ENCODE measurements around the gene MPL. TPM values are rescaled to one million over a fixed set of nuclear protein-coding genes. Genes with fewer than 3 reads are reported as not detected.

The MPL gene
- total RNA-seq, 1 donor from 2014 or later = not detected

- Mint-ChIP-seq H3K27ac (ENCODE audit: unreplicated experiment) (no peak overlapping the region), H3K4me3 (ENCODE audit: unreplicated experiment) (no peak overlapping the region), H3K9me3 (ENCODE audit: unreplicated experiment) (peaks cover 7% of the 10 kb centered on the region), H3K4me1 (ENCODE audit: low read depth, unreplicated experiment) (peaks cover 4% of the 10 kb centered on the region), H3K36me3 (ENCODE audit: low read depth, unreplicated experiment) (peaks cover 3% of the 10 kb centered on the region), H3K27me3 (ENCODE audit: low read depth, unreplicated experiment) (peaks cover 27% of the 10 kb centered on the region)
- H4K20me1 ChIP-seq (ENCODE audit: insufficient read depth, low read length) = no peaks in the 10 kb centered on the region
- no peaks in the 10 kb centered on the region for H3K36me3 ChIP-seq (ENCODE audit: insufficient read depth, low read length)
- H3K27ac ChIP-seq (ENCODE audit: low read depth, low read length) = no peak overlapping the region
- H3K27me3 ChIP-seq (ENCODE audit: insufficient read depth, low read length) = no peaks in the 10 kb centered on the region
- no peak overlapping the region for H3K4me2 ChIP-seq (ENCODE audit: low read length)
- no peak for TF ChIP-seq EZH2 (IDR thresholded peaks at IDR 0.05; ENCODE audit: insufficient read depth, low read length)
- TF ChIP-seq, protein P1, sequence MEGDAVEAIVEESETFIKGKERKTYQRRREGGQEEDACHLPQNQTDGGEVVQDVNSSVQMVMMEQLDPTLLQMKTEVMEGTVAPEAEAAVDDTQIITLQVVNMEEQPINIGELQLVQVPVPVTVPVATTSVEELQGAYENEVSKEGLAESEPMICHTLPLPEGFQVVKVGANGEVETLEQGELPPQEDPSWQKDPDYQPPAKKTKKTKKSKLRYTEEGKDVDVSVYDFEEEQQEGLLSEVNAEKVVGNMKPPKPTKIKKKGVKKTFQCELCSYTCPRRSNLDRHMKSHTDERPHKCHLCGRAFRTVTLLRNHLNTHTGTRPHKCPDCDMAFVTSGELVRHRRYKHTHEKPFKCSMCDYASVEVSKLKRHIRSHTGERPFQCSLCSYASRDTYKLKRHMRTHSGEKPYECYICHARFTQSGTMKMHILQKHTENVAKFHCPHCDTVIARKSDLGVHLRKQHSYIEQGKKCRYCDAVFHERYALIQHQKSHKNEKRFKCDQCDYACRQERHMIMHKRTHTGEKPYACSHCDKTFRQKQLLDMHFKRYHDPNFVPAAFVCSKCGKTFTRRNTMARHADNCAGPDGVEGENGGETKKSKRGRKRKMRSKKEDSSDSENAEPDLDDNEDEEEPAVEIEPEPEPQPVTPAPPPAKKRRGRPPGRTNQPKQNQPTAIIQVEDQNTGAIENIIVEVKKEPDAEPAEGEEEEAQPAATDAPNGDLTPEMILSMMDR (IDR thresholded peaks at IDR 0.05; ENCODE audit: insufficient read depth, low read depth, low read length) = no peak
- H3K9ac ChIP-seq (ENCODE audit: low read length) = no peak overlapping the region
- no peaks in the 10 kb centered on the region for H3K4me1 ChIP-seq (ENCODE audit: insufficient read depth, low read length)
- no peaks in the 10 kb centered on the region for H3K9me3 ChIP-seq (ENCODE audit: insufficient read depth, low read depth, low read length)
- H2AFZ ChIP-seq (ENCODE audit: low read depth, low read length) = no peak overlapping the region
- H3K4me3 ChIP-seq (ENCODE audit: insufficient read depth, low read depth, low read length) = no peak overlapping the region
- H3K79me2 ChIP-seq (ENCODE audit: insufficient read depth, low read length) = no peaks in the 10 kb centered on the region
- DNase-seq (ENCODE audit: low read depth) (no peak), FAIRE-seq (no peak)
Measured at GRCh38 chr1:43312663-43313515, 24.7 kb upstream of the MPL start.

GRCh38 chr1:43313771-43314170 is 23.8 kb upstream of the MPL start:
- no peak for FAIRE-seq

More at GRCh38 chr1:43313771-43314170, 23.8 kb upstream of the MPL start:
- Mint-ChIP-seq H3K27ac (ENCODE audit: unreplicated experiment) (no peak overlapping the region), H3K4me3 (ENCODE audit: unreplicated experiment) (no peak overlapping the region), H3K4me1 (ENCODE audit: low read depth, unreplicated experiment) (peaks cover 8% of the 10 kb centered on the region), H3K9me3 (ENCODE audit: unreplicated experiment) (peaks cover 2% of the 10 kb centered on the region), H3K36me3 (ENCODE audit: low read depth, unreplicated experiment) (no peaks in the 10 kb centered on the region), H3K27me3 (ENCODE audit: low read depth, unreplicated experiment) (peaks cover 19% of the 10 kb centered on the region)
- no peaks in the 10 kb centered on the region for H3K4me1 ChIP-seq (ENCODE audit: insufficient read depth, low read length)
- H2AFZ ChIP-seq (ENCODE audit: low read depth, low read length) = no peak overlapping the region
- H3K27ac ChIP-seq (ENCODE audit: low read depth, low read length) = no peak overlapping the region
- no peak overlapping the region for H3K9ac ChIP-seq (ENCODE audit: low read length)
- H3K9me3 ChIP-seq (ENCODE audit: insufficient read depth, low read depth, low read length) = no peaks in the 10 kb centered on the region
- H3K4me3 ChIP-seq (ENCODE audit: insufficient read depth, low read depth, low read length) = no peak overlapping the region
- no peaks in the 10 kb centered on the region for H3K27me3 ChIP-seq (ENCODE audit: insufficient read depth, low read length)
- no peaks in the 10 kb centered on the region for H3K36me3 ChIP-seq (ENCODE audit: insufficient read depth, low read length)
- H3K4me2 ChIP-seq (ENCODE audit: low read length) = no peak overlapping the region
- DNase-seq (ENCODE audit: low read depth) = no peak
- H4K20me1 ChIP-seq (ENCODE audit: insufficient read depth, low read length) = no peaks in the 10 kb centered on the region
- no peaks in the 10 kb centered on the region for H3K79me2 ChIP-seq (ENCODE audit: insufficient read depth, low read length)
- no peak for TF ChIP-seq EZH2 (IDR thresholded peaks at IDR 0.05; ENCODE audit: insufficient read depth, low read length)
- TF ChIP-seq, protein P1 (IDR thresholded peaks at IDR 0.05; ENCODE audit: insufficient read depth, low read depth, low read length) = no peak

Measured in astrocyte (in vitro differentiated cells and primary cell).